Effector CD8-positive, alpha-beta T cell (primary cell): ENCODE data around the gene BRD9.
"Not testable (repeated sequence)": the region's sequence is repeated elsewhere in the genome, so short reads cannot be mapped to it uniquely, and the experiment has no call there.

Experiments
- DNase-seq: peaks from one replicate; lab custom pipeline; 2025; lab: John Stamatoyannopoulos, UW

The BRD9 gene

DNA sequence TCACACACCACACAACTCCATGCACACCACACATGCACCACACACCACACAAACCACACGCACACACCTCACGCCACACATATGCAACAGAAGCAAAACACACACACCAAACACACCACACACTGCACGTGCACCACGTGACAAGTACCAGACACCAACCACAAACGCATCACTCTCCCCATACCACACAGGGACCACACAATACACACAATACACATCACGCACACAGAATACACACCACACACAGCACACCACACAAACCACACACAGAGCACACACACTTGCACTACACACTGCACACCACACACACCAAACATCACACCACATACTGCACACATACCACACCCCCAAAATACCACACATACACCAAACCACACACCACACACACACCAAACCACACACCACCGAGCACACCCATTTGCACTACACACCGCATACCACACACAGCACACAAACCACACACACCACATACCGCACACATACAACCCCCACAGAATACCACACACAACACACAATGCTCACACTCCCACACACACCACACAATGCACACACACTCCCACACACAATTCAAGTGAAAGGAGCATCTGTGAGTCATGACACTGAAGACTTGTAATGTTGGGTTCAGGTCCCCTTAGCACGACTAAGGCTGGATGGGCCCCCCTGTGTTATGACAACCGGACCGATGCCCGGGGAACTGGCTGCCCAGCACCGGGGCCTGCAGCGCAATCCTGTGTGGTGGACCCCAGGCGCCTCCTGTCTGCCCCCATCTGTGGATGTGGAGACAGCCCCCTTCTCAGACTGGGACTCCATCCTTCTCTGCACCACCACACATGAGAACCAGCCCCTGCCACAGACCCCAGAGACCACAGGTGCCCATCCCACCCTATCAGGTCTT lies 35.8 kb downstream of the BRD9 start:
- DNase-seq = no peak

DNA sequence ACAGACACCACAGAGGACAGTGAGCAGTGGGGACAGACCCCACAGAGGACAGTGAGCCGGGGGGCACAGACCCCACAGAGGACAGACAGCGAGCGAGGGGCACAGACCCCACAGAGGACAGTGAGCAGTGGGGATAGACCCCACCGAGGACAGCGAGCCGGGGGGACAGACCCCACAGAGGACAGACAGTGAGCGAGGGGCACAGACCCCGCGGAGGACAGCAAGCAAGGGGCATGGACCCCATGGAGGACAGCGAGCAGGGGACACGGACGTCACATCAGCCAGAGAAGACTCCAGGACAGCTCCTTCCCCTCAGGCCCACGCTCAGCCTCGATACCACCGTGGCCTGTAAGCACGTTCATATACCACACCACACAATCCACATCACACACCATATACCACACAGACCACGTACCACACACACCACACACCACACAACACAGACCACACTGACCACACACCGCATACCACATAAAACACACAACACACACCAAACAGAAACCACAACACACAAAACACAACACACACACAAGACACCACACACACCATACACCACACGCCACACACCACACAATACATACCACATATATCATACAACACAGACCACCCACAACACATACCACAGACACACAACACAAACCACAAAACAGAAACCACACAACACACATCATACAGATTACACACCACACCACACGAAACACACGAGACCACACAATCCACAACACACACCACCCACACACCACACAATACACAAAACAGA lies 36.6 kb downstream of the BRD9 start:
- DNase-seq = no peak

DNA sequence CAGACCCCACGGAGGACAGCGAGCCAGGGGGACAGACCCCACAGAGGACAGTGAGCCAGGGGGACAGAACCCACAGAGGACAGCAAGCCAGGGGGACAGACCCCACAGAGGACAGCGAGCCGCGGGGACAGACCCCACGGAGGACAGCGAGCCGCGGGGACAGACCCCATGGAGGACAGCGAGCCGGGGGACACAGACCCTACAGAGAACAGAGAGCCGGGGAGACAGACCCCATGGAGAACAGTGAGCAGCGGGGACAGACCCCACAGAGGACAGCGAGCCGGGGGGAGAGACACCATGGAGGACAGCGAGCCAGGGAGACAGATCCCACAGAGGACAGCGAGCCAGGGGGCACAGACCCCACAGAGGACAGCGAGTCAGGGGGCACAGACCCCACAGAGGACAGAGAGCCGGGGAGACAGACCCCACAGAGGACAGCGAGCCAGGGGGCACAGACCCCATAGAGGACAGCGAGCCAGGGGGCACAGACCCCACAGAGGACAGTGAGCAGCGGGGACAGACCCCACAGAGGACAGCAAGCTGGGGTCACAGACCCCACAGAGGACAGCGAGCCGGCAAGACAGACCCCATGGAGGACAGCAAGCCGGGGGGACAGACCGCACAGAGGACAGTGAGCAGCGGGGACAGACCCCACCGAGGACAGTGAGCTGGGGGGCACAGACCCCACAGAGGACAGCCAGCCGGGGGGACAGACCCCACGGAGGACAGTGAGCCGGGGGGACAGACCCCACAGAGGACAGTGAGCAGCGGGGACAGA lies 37.4 kb downstream of the BRD9 start:
- DNase-seq = no peak

DNA sequence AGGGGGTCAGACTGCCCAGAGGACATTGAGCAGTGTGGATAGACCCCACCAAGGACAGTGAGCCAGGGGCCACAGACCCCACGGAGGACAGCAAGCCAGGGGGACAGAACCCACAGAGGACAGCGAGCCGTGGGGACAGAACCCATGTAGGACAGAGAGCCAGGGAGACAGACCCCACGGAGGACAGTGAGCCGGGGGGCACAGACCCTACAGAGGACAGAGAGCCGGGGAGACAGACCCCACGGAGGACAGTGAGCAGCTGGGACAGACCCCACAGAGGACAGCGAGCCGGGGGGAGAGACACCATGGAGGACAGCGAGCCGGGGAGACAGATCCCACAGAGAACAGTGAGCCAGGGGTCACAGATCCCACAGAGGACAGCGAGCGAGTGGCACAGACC lies 38.4 kb downstream of the BRD9 start:
- no peak for DNase-seq

GRCh38 chr5:853416-854090 lies 39.0 kb downstream of the BRD9 start:
- DNase-seq = not testable (repeated sequence)

GRCh38 chr5:852431-853401 lies 39.9 kb downstream of the BRD9 start:
- DNase-seq = no peak

- DNase-seq = no peak
These were observed 40.6 kb downstream of the BRD9 start for GRCh38 chr5:852018-852417.

DNA sequence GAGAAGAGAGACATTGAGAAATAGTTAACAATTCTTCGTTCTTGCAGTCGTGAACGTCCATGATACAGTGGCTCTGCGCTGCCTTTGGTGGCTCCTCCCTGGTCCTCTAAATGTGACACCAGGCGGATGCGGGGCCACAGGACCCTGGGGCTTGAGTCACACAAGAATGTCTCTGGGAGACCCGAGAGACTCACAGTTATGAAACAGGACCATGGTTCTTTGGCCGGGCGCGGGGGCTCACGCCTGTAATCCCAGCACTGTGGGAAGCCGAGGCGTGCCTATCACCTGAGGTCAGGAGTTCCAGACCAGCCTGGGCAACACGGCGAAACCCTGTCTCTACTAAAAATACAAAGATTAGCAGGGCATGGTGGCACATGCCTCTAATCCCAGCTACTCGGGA lies 41.0 kb downstream of the BRD9 start:
- no peak for DNase-seq

- DNase-seq = no peak
These were observed 41.5 kb downstream of the BRD9 start for GRCh38 chr5:851076-851475.

DNA sequence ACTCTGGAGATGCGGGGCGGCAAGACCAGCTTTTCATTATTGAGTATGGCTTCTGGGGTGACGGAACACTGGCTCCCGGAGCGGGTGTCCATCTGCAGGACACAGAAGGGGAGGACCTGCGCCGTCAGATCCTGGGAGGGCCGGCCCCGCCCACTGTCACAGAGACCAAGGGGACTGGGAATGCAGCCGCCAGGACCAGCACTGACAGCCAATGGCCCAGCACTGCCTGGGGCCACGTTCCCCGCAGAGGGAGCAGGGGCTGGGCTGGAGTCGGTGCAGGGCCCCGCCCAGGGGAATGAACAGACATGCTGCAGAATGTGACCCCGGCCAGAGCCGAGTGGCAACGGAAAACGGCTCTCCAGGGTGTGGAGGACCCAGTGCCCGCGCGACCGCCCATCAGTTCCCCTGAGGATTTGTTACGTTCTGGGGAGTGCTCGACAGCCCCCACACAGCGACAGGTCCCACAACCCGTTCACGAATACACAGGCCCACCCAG lies 42.0 kb downstream of the BRD9 start, which contains the start of gene ZDHHC11:
TSS of gene ZDHHC11 (minus strand) at position 476 of the 496 bp plus-strand sequence. CDS start at position 92, 384 bp downstream.
- DNase-seq = no peak

- no peak for DNase-seq
These were observed 42.8 kb downstream of the BRD9 start for GRCh38 chr5:849651-850301.

DNA sequence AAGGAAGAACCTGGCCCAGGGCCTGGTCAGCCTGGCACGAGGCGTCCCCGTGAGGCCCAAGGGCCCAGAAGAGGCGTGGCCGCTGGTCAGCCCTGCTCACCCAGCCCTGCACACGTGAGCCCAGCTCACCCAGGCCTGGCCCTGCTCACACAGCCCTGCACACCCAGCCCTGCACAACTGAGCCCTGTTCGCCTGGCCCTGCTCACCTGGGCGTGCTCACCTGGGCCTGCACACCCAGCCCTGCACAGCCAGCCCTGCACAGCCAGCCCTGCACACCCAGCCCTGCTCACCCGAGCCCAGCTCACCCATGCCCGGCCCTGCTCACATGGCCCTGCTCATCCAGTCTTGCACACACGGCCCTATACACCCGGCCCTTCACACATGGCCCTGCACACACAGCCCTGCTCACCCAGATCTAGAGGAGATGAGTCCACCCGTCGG lies 43.9 kb downstream of the BRD9 start:
- no peak for DNase-seq

DNA sequence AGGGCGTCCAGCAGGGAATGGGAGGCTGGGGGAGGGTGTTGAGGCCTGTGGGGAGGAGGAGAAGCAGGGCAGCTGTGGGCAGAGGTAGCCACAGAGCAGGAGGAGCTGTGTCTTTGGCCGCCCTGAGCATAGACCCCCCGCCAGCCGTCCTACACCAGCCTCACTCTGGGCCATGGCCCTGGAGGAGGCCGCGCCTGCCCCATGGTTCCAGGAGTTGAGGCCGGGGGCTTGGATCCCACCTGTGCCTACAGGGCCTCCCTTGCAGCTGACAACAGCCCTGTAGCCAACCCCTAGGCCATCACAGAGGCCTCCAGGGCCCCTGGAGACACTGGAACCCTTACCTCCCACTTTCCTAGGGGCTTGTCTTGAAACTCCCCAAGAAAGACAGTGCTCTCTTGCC lies 44.9 kb downstream of the BRD9 start:
- not testable (repeated sequence) for DNase-seq

DNA sequence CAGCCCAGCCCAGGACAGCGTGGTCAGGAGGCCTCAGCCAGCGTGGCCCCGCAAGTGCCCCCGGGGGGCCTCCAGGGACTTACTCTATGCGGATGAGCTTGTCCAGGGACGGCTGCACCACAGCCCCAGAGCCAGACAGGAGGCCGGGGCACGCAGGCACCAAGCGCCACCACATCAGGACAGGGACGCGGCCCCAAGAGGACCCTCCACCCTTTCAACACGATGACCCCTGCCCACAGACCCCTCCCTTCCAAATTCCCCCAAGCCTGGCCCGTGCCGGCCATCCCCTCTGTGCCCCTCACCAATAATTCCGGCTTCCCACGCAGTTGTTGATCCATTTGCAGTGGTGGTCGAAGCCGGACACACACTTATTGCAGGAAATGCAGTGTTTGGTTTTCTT lies 45.4 kb downstream of the BRD9 start:
- DNase-seq = not testable (repeated sequence)

DNA sequence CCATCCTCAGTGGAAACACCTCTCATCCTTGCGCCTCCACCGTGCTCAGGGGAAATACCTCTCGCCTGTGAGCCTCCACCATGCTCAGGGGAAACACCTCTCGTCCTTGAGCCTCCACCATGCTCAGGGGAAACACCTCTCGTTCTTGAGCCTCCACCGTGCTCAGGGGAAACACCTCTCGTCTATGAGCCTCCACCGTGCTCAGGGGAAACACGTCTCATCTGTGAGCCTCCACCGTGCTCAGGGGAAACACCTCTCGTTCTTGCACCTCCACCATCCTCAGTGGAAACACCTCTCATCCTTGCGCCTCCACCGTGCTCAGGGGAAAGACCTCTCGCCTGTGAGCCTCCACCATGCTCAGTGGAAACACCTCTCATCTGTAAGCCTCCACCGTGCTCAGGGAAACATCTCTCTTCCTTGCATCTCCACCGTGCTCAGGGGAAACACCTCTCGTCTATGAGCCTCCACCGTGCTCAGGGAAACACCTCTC lies 46.0 kb downstream of the BRD9 start:
- not testable (repeated sequence) for DNase-seq

GRCh38 chr5:845676-846601 lies 46.7 kb downstream of the BRD9 start:
- DNase-seq = not testable (repeated sequence)

DNA sequence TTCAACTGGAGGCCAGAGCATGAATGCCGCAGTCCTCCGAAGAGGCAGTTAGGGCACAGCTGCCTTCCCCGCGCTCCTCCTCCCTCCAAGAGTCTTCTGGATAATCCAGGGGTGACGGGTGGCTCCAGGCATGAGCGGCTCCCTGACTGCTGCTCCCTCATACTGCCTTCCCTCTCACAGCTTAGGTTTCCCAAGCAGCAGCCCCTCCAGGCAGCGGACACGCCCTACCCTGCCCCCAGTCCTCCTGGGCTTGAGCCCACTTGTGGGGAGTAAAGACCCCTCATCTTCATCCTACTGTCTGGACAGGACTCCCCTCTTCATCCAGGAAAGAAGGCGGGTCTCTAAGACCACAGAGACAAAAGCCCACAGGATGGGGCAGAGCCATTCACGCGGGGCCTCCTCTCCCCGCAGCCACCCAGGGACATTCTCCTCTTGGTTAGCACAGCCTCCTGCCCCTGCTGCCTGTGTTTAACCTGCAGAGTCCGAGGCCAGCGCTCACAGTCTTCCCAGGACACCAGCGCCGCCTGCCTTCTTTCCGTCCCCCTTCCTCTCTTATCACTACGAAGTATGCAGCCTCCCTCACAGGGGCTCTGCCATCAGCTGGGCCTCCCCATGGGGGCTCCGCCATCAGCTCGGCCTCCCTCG lies 47.4 kb downstream of the BRD9 start:
- not testable (repeated sequence) for DNase-seq

- DNase-seq = not testable (repeated sequence)
These were observed 48.2 kb downstream of the BRD9 start for GRCh38 chr5:844426-844825.
